ENCODE measurements around the gene NUP153.
"Not testable (repeated sequence)": the region's sequence is repeated elsewhere in the genome, so short reads cannot be mapped to it uniquely, and the experiment has no call there.

The NUP153 gene

DNA sequence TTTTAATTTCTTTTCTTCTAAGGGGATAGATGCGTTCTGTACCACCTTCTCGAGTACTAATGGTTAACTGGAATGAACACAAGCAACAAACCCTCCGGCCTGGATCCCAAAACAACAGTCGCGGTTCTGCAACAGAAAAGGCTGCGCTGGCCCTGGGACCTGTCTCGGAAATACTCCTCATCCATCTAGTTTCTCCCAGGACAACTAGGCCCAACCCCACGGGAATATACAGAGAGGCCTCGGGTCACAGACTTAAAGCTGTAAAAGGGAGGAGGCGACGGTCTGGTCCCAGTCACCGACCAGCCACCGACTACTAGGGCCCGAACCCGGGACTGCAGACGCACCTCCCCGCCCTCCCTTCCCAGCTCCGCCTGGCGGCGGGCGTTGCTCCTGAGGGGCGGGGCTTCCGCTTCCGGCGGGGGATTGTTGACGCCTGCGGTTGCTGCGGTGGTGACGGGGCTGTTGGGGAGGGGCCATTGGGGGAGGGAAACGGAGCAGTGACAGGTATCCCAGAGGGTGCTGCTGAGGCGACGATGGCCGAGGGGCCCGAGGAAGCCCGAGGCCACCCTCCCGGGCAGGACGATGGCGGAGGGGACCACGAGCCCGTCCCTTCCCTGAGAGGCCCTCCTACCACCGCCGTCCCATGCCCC is 106.7 kb downstream of the NUP153 start, which contains the start of gene FAM8A1:
TSS of gene FAM8A1 (plus strand) at position 426 of the 650 bp plus-strand sequence. CDS start at position 534, 108 bp downstream.
- peak; percentile 96 for DNase-seq

- no peak for DNase-seq
Measured at GRCh38 chr6:17596085-17596484, 110.6 kb downstream of the NUP153 start.

- no peak for DNase-seq
Measured at GRCh38 chr6:17593246-17593645, 113.5 kb downstream of the NUP153 start.

- DNase-seq = no peak
Measured at GRCh38 chr6:17591287-17591686, 115.4 kb downstream of the NUP153 start.

GRCh38 chr6:17589406-17590096 is 117.2 kb downstream of the NUP153 start:
- no peak for DNase-seq

GRCh38 chr6:17588011-17588410 is 118.7 kb downstream of the NUP153 start:
- no peak for DNase-seq

- DNase-seq = not testable (repeated sequence)
Measured at GRCh38 chr6:17586623-17587022, 120.1 kb downstream of the NUP153 start.

GRCh38 chr6:17585766-17586490 is 120.8 kb downstream of the NUP153 start:
- no peak for DNase-seq

DNA sequence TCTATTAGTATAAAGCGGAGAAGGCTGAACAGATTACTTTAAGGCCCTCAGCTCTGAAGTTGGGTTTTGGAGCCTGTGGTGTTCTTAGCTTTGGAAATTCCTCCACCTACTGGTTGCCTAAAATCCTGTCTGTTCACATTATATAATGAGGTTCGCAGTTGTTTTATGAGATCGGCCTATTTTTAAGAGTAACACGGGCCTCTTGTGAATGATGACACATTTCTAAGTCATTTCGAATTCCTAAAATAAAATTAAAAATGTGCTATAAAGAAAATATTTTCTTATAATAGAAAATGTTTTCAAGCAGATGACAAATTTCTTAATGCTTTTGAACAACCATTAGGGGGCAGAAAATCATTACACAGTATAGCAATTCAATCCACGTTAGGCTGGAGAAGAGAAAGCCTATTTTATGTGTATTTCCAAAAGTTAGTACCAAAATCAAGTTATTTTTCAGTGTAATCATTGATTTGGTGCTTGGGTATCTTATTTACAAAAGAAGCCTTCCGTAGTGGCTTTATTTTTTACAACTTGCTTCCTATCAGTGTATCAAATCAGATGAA is 122.4 kb downstream of the NUP153 start:
- no peak for DNase-seq

DNA sequence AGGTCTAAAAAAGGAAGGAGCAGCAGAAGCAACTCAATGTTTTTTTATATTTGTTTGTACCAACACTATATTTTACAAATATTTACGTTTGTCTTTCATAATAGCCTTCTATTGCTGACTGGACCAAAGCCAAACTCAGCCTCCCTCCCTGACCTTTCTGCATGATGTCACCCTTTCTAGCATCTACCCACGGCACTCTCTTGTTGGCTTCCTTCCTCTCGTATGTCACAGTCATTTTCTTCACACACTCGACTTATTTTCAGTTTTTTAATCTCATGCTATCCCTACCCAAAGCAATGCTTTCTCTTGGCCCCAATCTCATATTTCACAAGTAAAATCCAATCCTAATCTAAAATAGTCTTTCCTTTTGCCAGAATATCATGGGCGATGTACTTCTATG is 122.9 kb downstream of the NUP153 start:
- no peak for DNase-seq

DNA sequence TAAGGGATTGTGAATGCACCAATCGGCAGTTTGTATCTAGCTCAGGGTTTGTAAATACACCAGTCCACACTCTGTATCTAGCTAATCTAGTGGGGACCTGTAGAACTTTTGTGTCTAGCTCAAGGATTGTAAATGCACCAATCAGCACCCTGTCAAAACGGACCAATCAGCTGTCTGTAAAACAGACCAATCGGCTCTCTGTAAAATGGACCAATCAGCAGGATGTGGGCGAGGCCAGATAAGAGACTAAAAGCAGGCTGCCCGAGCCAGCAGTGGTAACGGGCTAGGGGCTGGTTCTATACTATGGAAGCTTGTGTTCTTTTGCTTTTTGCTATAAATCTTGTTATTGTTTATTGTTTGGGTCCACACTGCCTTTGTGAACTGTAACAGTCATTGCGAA is 125.4 kb downstream of the NUP153 start:
- DNase-seq = not testable (repeated sequence)

GRCh38 chr6:17580518-17581048 is 126.1 kb downstream of the NUP153 start:
- peak; percentile 30 for DNase-seq

DNA sequence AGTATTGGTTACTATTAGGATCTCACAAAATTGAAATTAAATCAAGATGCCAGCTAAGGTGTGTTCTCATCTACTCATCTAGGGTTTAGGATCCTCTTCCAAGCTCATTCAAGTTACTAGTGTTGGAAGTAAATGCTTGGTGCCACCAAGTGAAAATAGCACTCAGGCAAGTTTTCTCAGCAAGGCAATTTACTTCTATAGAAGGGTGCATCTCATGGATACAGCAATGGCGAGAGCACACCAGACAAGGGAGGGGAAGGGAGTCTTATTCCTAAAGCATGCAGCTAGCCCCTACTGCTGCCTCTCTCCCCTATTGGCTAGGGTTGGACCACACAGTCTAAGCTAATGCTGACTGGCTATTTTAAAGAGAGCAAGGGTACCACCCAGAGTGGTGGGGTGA is 129.7 kb downstream of the NUP153 start:
- no peak for DNase-seq

- DNase-seq = no peak
Measured at GRCh38 chr6:17574866-17575560, 131.7 kb downstream of the NUP153 start.

DNA sequence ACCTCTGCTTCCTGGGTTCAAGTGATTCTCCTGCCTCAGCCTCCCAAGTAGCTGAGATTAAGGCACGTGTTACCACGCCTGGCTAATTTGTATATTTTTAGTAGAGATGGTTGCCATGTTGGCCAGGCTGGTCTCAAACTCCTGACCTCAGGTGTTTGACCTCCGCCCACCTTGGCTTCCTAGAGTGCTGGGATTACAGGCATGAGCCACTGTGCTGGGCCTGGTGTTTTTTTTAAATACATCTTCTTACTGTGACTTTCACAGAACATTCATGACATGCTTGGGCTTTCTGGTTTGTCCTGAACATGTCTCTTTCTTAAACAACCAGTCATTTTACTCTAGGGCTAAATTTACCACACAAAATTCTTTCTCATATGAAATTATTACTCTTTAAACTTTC is 141.3 kb downstream of the NUP153 start:
- no peak for DNase-seq

All from activated CD8-positive, alpha-beta memory T cell treated with anti-CD3 and anti-CD28 coated beads, Interleukin-2, amount 50 U/mL, for 4 hours (primary cell).